Endodermal cell (in vitro differentiated cells): ENCODE results near the gene RNU5B-1. TPM values are rescaled to one million over a fixed set of nuclear protein-coding genes. Genes with fewer than 3 reads are reported as not detected.

ENCODE experiments used
- DNase-seq: peaks from one replicate; pipeline ENCODE4 v3.0.0-alpha.2; 2017
- H3K27ac ChIP-seq: 2 replicates; pipeline ENCODE4 v1.5.1; 2013; ENCODE audit warnings: mild to moderate bottlenecking, low read depth, low read length, moderate library complexity
- H3K27me3 ChIP-seq: 2 replicates; pipeline ENCODE4 v1.6.1; 2013; ENCODE audit warnings: mild to moderate bottlenecking, low read length, moderate library complexity; ENCODE audit not compliant: insufficient read depth, control insufficient read depth, poor library complexity, severe bottlenecking
- H3K36me3 ChIP-seq: 2 replicates; pipeline ENCODE4 v1.7.0; 2013; ENCODE audit warnings: mild to moderate bottlenecking, low read length, moderate library complexity; ENCODE audit not compliant: control insufficient read depth, insufficient read depth
- H3K4me1 ChIP-seq: one replicate; pipeline ENCODE4 v1.7.0; 2013; ENCODE audit warnings: low read length; ENCODE audit not compliant: control insufficient read depth, insufficient read depth
- H3K4me3 ChIP-seq: 2 replicates; pipeline ENCODE4 v1.5.1; 2013; ENCODE audit warnings: mild to moderate bottlenecking, low read length, moderate library complexity
- H3K9ac ChIP-seq: 2 replicates; pipeline ENCODE4 v1.6.1; 2013; ENCODE audit warnings: mild to moderate bottlenecking, low read length, moderate library complexity; ENCODE audit not compliant: poor library complexity, severe bottlenecking; ENCODE audit errors: extremely low read depth
- H3K9me3 ChIP-seq: 2 replicates; pipeline ENCODE4 v1.6.1; 2013; ENCODE audit warnings: mild to moderate bottlenecking, low read length, moderate library complexity; ENCODE audit not compliant: control insufficient read depth
- H3K27ac Mint-ChIP-seq: 2 replicates; pipeline ENCODE4 v1.8.0; 2020; ENCODE audit warnings: mixed read lengths
- H3K27me3 Mint-ChIP-seq: 2 replicates; pipeline ENCODE4 v1.8.0; 2021; ENCODE audit warnings: mild to moderate bottlenecking, mixed read lengths; ENCODE audit not compliant: insufficient read depth
- H3K36me3 Mint-ChIP-seq: 2 replicates; pipeline ENCODE4 v1.8.0; 2020; ENCODE audit warnings: low read depth, mixed read lengths
- H3K4me1 Mint-ChIP-seq: 2 replicates; pipeline ENCODE4 v1.8.0; 2020; ENCODE audit warnings: mixed read lengths
- H3K4me3 Mint-ChIP-seq: 2 replicates; pipeline ENCODE4 v1.8.0; 2020; ENCODE audit warnings: mild to moderate bottlenecking, moderate library complexity, mixed read lengths
- H3K9me3 Mint-ChIP-seq: 2 replicates; pipeline ENCODE4 v1.8.0; 2020; ENCODE audit warnings: mild to moderate bottlenecking, mixed read lengths
- CTCF ChIP-seq: fragments of 200-600 bp; sonication (generic); conservative IDR thresholded peaks from 2 replicates; pipeline ENCODE4 v1.5.0; 2021; ENCODE audit warnings: antibody characterized with exemption, mild to moderate bottlenecking
- WGBS, 2 experiments: methylation state at CpG; one replicate each; pipeline versions ENCODE4 v1.1.5 to v1.1.7; 2013; ENCODE audit warnings: missing lambda C conversion rate in 2 of 2, mixed read lengths in 1 of 2; ENCODE audit not compliant: insufficient coverage in 1 of 2, insufficient read length in 1 of 2; 5-methylcytosine and 5-hydroxymethylcytosine counted together
- total RNA-seq, 2 donors: library from RNA; stranded (reverse); fragmentation: NEBNext Ultra II Directional in 1 of 2; extraction: Animal tissue kit (Norgen Biotek cat#: 25700) in 1 of 2; gene quantifications; 2 replicates in 1 of 2; 3 replicates in 1 of 2; pipeline ENCODE4 v1.2.1, GENCODE V29; 2021

RNU5B-1 gene
- total RNA-seq, 2 donors from 2014 or later = 18.6 TPM; not detected in 1

- Histone ChIP-seq H3K27me3 (no peaks in the 10 kb centered on the region), H3K4me1 (peaks cover 24% of the 10 kb centered on the region), H3K36me3 (no peaks in the 10 kb centered on the region), H3K9me3 (no peaks in the 10 kb centered on the region), H3K4me3 (no peak overlapping the region), H3K9ac (no peak overlapping the region), H3K27ac (peak overlapping the region; percentile 30)
- Mint-ChIP-seq H3K4me3 (no peak overlapping the region), H3K9me3 (no peaks in the 10 kb centered on the region), H3K27ac (peak overlapping the region; percentile 48), H3K27me3 (no peaks in the 10 kb centered on the region), H3K36me3 (no peaks in the 10 kb centered on the region), H3K4me1 (peaks cover 38% of the 10 kb centered on the region)
- DNase-seq = no peak
- no peak for TF ChIP-seq CTCF
- 91 to 95% methylated on average over 5 to 6 of the region's 6 CpGs for WGBS, 2 experiments
Measured at GRCh38 chr15:65339416-65339815, 34.9 kb downstream of the RNU5B-1 start.

GRCh38 chr15:65339920-65340319, 35.4 kb downstream of the RNU5B-1 start:
- no peaks in the 10 kb centered on the region for H3K27me3 Mint-ChIP-seq
- no peak overlapping the region for H3K4me3 ChIP-seq
- H3K4me1 Mint-ChIP-seq = peaks cover 35% of the 10 kb centered on the region
- H3K9ac ChIP-seq = no peak overlapping the region
- peak overlapping the region; percentile 30 for H3K27ac ChIP-seq
- H3K4me1 ChIP-seq = peaks cover 19% of the 10 kb centered on the region
- H3K36me3 Mint-ChIP-seq = no peaks in the 10 kb centered on the region
- no peaks in the 10 kb centered on the region for H3K36me3 ChIP-seq
- no peaks in the 10 kb centered on the region for H3K27me3 ChIP-seq
- H3K9me3 Mint-ChIP-seq = no peaks in the 10 kb centered on the region
- H3K27ac Mint-ChIP-seq = peak overlapping the region; percentile 48
- DNase-seq = peak; percentile 73
- H3K9me3 ChIP-seq = no peaks in the 10 kb centered on the region
- WGBS, 2 experiments = 26 to 48% methylated on average over 5 to 7 of the region's 7 CpGs
- no peak overlapping the region for H3K4me3 Mint-ChIP-seq
- TF ChIP-seq CTCF = no peak

- H3K27ac ChIP-seq = no peak overlapping the region
- DNase-seq = no peak
- H3K27ac Mint-ChIP-seq = no peak overlapping the region
- WGBS, 2 experiments = 96 to 100% methylated on average over 8 to 9 of the region's 9 CpGs
- H3K9me3 Mint-ChIP-seq = no peaks in the 10 kb centered on the region
- no peaks in the 10 kb centered on the region for H3K9me3 ChIP-seq
- H3K4me1 ChIP-seq = peaks cover 16% of the 10 kb centered on the region
- H3K36me3 Mint-ChIP-seq = no peaks in the 10 kb centered on the region
- no peaks in the 10 kb centered on the region for H3K27me3 Mint-ChIP-seq
- peaks cover 14% of the 10 kb centered on the region for H3K4me1 Mint-ChIP-seq
- H3K9ac ChIP-seq = no peak overlapping the region
- H3K4me3 ChIP-seq = no peak overlapping the region
- no peaks in the 10 kb centered on the region for H3K36me3 ChIP-seq
- no peaks in the 10 kb centered on the region for H3K27me3 ChIP-seq
- TF ChIP-seq CTCF = no peak
- H3K4me3 Mint-ChIP-seq = no peak overlapping the region
Measured at GRCh38 chr15:65342493-65342892, 38.0 kb downstream of the RNU5B-1 start.
